Measurements from ENCODE around the gene FBXL15. TPM values are rescaled to one million over a fixed set of nuclear protein-coding genes. Genes with fewer than 3 reads are reported as not detected.
"Not testable (repeated sequence)": the region's sequence is repeated elsewhere in the genome, so short reads cannot be mapped to it uniquely, and the experiment has no call there.

The FBXL15 gene
- total RNA-seq, 6 experiments from 2014 or later: 5.6 to 22.9 (median 9.0) TPM

DNA sequence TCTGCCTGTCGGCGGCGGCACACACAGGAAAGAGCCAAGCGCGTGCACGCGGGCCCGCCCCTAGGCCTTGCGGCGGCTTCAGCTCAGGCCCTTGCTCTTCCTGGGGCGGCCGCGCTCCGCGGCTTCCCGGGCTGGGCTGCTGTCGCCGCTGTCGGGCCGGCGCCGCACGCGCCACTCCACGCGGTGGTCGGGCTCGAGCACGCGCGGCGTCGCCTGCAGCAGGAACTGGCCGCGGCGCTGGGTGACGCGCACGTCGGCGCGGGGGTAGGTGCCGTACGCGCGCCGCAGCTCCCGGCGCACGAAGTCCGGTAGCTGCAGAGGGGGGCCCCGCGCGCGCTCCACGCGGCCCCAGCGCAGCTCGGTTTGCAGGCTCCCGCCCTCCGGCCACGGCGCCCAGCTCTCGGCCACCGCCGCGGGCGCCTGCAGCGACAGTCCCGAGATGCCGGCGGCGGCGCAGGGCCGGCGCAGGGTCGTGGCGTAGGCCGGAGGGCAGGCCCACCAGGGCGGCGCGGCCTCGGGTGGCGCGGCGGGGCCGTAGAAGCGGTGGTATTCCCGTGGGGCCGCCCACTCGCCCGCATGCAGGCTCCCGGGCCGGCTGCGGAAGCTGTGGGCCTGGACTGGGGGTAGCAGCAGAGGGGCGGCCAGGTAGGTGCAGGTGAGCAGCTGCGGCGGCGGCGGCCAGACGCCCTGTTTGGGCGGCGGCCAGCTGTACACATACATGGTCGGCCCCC is 29.9 kb downstream of the FBXL15 start:
- Histone ChIP-seq H3K4me1 (peaks cover 0 to 24% (median 3%) of the 10 kb centered on the region in 4 donors), H3K27ac (peak overlapping the region; percentile 66 to 76 (median 68)), H3K9me3 (no peaks in the 10 kb centered on the region), H3K36me3 (no peaks in the 10 kb centered on the region), H3K27me3 (no peaks in the 10 kb centered on the region), H3K4me3 (peak overlapping the region; percentile 62 to 92 (median 77))
- intact Hi-C loops (cut with DNase I): no loop called here
- DNase-seq (peak; percentile 90 to 91 (median 91)), ATAC-seq (peak; percentile 76 to 90 (median 88))
- TF ChIP-seq, protein P1, sequence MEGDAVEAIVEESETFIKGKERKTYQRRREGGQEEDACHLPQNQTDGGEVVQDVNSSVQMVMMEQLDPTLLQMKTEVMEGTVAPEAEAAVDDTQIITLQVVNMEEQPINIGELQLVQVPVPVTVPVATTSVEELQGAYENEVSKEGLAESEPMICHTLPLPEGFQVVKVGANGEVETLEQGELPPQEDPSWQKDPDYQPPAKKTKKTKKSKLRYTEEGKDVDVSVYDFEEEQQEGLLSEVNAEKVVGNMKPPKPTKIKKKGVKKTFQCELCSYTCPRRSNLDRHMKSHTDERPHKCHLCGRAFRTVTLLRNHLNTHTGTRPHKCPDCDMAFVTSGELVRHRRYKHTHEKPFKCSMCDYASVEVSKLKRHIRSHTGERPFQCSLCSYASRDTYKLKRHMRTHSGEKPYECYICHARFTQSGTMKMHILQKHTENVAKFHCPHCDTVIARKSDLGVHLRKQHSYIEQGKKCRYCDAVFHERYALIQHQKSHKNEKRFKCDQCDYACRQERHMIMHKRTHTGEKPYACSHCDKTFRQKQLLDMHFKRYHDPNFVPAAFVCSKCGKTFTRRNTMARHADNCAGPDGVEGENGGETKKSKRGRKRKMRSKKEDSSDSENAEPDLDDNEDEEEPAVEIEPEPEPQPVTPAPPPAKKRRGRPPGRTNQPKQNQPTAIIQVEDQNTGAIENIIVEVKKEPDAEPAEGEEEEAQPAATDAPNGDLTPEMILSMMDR (IDR thresholded peaks at IDR 0.05): no peak
- peak; percentile 84 for TF ChIP-seq POLR2A (IDR thresholded peaks at IDR 0.05)
- 0% methylated on average over 1 of the region's 104 CpGs for WGBS (ENCODE audit: insufficient coverage, low coverage, low lambda C conversion rate, missing lambda C conversion rate)

DNA sequence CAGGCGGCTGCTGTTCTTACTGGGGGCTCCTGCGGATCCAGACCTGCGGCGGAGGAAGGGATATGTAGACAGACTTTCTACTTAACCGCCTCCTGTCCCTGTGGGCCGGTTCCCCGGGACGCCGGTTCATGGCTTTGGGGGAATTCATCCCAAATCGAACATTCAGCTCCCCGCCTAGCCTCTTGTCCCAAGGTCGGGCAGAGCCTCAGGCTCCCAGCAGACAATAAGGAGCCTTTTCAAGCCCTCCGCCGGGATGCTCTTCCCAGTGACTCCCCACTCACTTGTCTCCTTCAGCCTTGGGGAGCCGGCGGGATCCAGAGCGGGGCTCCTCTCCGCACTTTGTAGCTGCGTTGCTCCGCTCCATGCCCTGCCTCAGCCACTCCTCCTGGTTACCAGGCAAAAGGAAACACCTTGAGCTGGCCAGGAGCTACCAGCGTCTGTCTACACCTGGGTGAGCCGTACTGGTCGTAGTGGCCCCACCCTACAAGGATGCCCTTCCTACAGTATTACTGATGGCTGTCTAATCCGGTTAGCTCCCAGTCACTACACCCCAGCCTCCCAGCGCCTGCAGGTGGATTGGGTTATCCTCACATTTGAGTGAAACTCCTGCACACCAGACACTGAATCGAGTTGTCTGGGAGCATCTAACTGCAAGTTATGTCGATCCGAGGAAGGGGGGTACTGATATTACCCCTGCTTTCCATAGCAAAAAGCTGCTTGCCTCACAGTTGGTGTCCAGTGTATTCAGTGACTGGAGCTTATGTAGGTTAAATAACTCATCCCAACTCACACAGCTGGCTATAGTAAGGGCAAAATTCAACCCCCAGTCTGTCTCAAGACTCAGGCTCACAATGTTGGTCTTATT is 30.7 kb downstream of the FBXL15 start, which contains the start of gene C10orf95:
C10orf95 (minus strand) TSS at position 439 of the 865 bp plus-strand sequence. CDS start 450 bp downstream, outside the sequence.
- Histone ChIP-seq H3K27ac (peak within 1 kb of the TSS; percentile 66 to 76 (median 68)), H3K4me1 (peaks cover 0 to 24% (median 3%) of the 10 kb centered on the region in 4 donors), H3K36me3 (no peaks in the 10 kb centered on the region), H3K9me3 (no peaks in the 10 kb centered on the region), H3K27me3 (no peaks in the 10 kb centered on the region), H3K4me3 (peak within 1 kb of the TSS; percentile 62 to 92 (median 77))
- TF ChIP-seq POLR2A (IDR thresholded peaks at IDR 0.05): no peak
- TF ChIP-seq, protein P1 (IDR thresholded peaks at IDR 0.05): no peak
- no peak for ATAC-seq
- 33% methylated on average over 18 of the region's 28 CpGs for WGBS (ENCODE audit: insufficient coverage, low coverage, low lambda C conversion rate, missing lambda C conversion rate)
- intact Hi-C loops (cut with DNase I): no loop called here
- DNase-seq: no peak

DNA sequence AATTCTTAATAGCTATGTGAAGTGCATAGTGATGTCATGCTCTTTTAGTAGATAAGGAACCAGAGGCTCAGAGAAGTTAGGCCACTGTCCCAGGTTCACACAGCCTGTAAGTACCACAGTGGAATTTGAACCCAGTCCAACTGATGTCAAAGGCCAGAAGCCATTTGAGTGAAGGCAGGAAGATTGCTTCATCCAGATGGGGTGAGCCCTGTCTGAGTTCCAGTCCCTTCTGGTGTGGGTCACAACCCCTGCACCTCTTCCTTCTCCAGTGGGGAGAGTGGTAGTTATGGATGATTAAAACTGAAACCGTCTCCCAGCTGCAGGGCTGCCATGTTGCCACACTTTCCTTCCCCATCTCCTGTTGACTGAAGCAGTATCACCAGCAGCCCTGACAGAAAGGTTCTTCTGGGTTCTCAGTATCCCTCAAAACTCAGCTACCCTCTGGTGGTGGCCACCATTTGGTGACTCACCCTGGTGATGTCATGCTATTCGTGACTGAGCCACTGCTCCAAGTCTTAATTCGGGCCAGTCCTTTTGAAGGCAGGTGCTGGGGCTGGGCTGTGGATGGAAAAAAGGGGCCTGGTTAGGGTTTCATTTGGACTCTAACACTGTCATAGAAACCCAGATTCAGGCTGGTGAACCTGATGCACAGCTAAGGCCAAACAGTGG is 32.2 kb downstream of the FBXL15 start:
- Histone ChIP-seq H3K36me3 (no peaks in the 10 kb centered on the region), H3K9me3 (no peaks in the 10 kb centered on the region), H3K4me3 (no peak overlapping the region), H3K4me1 (peaks cover 0 to 24% (median 3%) of the 10 kb centered on the region in 4 donors), H3K27me3 (no peaks in the 10 kb centered on the region), H3K27ac (peak overlapping the region in 1 of 3 donors; percentile 57)
- ATAC-seq (peak; percentile 2 to 29 (median 15)), DNase-seq (peak in 1 of 3 donors; percentile 42)
- TF ChIP-seq, protein P1 (IDR thresholded peaks at IDR 0.05): no peak
- TF ChIP-seq POLR2A (IDR thresholded peaks at IDR 0.05): no peak
- WGBS (ENCODE audit: insufficient coverage, low coverage, low lambda C conversion rate, missing lambda C conversion rate): 56% methylated on average over 2 of the region's 3 CpGs
- intact Hi-C loops (cut with DNase I): no loop called here

DNA sequence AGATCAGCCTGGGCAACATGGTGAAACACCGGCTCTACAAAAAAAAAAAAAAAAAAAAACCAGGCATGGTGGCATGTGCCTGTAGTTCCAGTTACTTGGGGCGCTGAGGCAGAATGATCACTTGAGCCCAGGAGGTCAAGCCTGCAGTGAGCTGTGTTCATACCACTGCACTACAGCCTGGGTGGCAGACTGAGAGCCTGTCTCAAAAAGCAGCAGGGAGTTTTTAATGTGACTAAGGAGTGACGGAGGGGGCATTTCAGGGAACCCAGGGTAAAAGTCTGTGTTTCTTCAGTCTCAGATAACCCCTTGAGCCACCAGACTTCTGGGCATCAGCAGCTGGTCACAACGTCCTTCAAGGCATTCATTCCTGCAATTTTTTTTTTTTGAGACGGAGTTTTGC is 32.9 kb downstream of the FBXL15 start:
- H3K9me3 ChIP-seq: no peaks in the 10 kb centered on the region
- no peaks in the 10 kb centered on the region for H3K27me3 ChIP-seq
- H3K4me1 ChIP-seq: peaks cover 0 to 24% (median 3%) of the 10 kb centered on the region in 4 donors
- H3K27ac ChIP-seq: peak overlapping the region in 1 of 3 donors; percentile 57
- ATAC-seq: no peak
- no peaks in the 10 kb centered on the region for H3K36me3 ChIP-seq
- TF ChIP-seq, protein P1 (IDR thresholded peaks at IDR 0.05): no peak
- TF ChIP-seq POLR2A (IDR thresholded peaks at IDR 0.05): no peak
- intact Hi-C loops (cut with DNase I): no loop called here
- no peak overlapping the region for H3K4me3 ChIP-seq
- WGBS (ENCODE audit: insufficient coverage, low coverage, low lambda C conversion rate, missing lambda C conversion rate): 73% methylated on average over 3 of the region's 5 CpGs
- no peak for DNase-seq

DNA sequence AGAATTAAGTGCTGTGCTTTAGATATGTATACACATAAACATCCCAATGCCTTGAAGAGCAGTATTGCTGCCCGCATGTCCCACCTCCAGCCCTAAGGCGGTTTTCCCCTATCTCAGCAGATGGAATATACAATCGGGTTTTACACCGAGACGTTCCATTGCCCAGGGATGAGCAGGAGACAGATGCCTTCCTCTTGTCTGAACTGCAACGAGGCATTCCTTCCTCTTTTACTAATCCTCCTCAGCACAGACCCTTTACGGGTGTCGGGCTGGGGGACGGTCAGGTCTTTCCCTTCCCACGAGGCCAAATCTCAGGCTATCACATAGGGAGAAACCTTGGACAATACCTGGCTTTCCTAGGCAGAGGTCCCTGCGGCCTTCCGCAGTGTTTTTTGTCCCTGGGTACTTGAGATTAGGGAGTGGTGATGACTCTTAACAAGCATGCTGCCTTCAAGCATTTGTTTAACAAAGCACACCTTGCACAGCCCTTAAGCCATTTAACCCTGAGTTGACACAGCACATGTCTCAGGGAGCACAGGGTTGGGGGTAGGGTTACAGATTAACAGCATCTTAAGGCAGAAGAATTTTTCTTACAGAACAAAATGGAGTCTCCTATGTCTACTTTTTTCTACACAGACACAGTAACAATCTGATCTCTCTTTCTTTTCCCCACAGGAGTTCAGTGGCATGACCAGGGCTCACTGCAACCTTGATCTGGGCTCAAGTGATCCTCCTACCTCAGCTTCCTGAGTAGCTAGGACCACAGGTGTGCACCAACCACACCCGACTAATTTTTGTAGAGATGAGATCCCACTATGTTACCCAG is 34.2 kb downstream of the FBXL15 start:
- WGBS (ENCODE audit: insufficient coverage, low coverage, low lambda C conversion rate, missing lambda C conversion rate): 72% methylated on average over 10 of the region's 13 CpGs

More for the DNA sequence above, 34.2 kb downstream of the FBXL15 start:
- H3K27ac ChIP-seq; H3K9me3 ChIP-seq; DNase-seq; H3K36me3 ChIP-seq; H3K4me3 ChIP-seq; ATAC-seq; H3K27me3 ChIP-seq; intact Hi-C loops (cut with DNase I): not testable (repeated sequence)
- peaks cover 0 to 21% (median 3%) of the 10 kb centered on the region in 4 donors for H3K4me1 ChIP-seq
